Activated CD4-positive, alpha-beta memory T cell treated with anti-CD3 and anti-CD28 coated beads, Interleukin-2, amount 10 ng/mL, durations not matched to agents 7 days and 5 days (primary cell): ENCODE results near the gene UST. TPM values are rescaled to one million over a fixed set of nuclear protein-coding genes. Genes with fewer than 3 reads are reported as not detected.
"Not testable (repeated sequence)": the region's sequence is repeated elsewhere in the genome, so short reads cannot be mapped to it uniquely, and the experiment has no call there.

Experiments used
- CTCF ChIA-PET: fragments of 350-600 bp; sonication (Branson Sonifier 250); formaldehyde crosslinking; loops from one replicate; lab custom pipeline; 2021; ENCODE audit warnings: antibody characterized with exemption, inconsistent platforms; lab: Charles Lee
- POLR2A ChIA-PET: fragments of 350-600 bp; sonication (Branson Sonifier 250); formaldehyde crosslinking; loops from one replicate; lab custom pipeline; 2021; ENCODE audit warnings: antibody characterized with exemption; lab: Charles Lee
- DNase-seq: peaks from one replicate; pipeline ENCODE4 v3.0.0-alpha.2; 2020
- H3K27ac Mint-ChIP-seq: one replicate; pipeline ENCODE4 v1.8.0; 2021; ENCODE audit warnings: mild to moderate bottlenecking, mixed read lengths
- H3K27me3 Mint-ChIP-seq: one replicate; pipeline ENCODE4 v1.8.0; 2021; ENCODE audit warnings: mixed read lengths
- H3K36me3 Mint-ChIP-seq: one replicate; pipeline ENCODE4 v1.8.0; 2021; ENCODE audit warnings: low read depth, mixed read lengths
- H3K4me1 Mint-ChIP-seq: one replicate; pipeline ENCODE4 v1.8.0; 2021; ENCODE audit warnings: mixed read lengths
- H3K4me3 Mint-ChIP-seq: one replicate; pipeline ENCODE4 v1.8.0; 2021; ENCODE audit warnings: mild to moderate bottlenecking, mixed read lengths
- H3K9me3 Mint-ChIP-seq: one replicate; pipeline ENCODE4 v1.8.0; 2021; ENCODE audit warnings: mixed read lengths
- total RNA-seq, 2 experiments: library from RNA; stranded (reverse); gene quantifications; one replicate each; pipeline ENCODE4 v1.2.3, GENCODE V29; 2021

UST gene
- total RNA-seq, 2 experiments from 2014 or later: 0.80 to 0.93 TPM

GRCh38 chr6:148857798-148858390 lies 111.1 kb downstream of the UST start:
- no peak overlapping the region for H3K4me3 Mint-ChIP-seq
- H3K9me3 Mint-ChIP-seq: peaks cover 2% of the 10 kb centered on the region
- H3K4me1 Mint-ChIP-seq: peaks cover 5% of the 10 kb centered on the region

GRCh38 chr6:148864132-148864531 lies 117.3 kb downstream of the UST start:
- POLR2A ChIA-PET, H3K36me3 Mint-ChIP-seq, DNase-seq, H3K27me3 Mint-ChIP-seq, CTCF ChIA-PET, H3K27ac Mint-ChIP-seq, H3K9me3 Mint-ChIP-seq, H3K4me3 Mint-ChIP-seq: not testable (repeated sequence)
- peaks cover 20% of the 10 kb centered on the region for H3K4me1 Mint-ChIP-seq

More at GRCh38 chr6:148857798-148858390, 111.1 kb downstream of the UST start:
- Mint-ChIP-seq H3K27me3 (peaks cover 2% of the 10 kb centered on the region), H3K27ac (no peak overlapping the region), H3K36me3 (peaks cover 4% of the 10 kb centered on the region)
- POLR2A ChIA-PET: no interaction called here
- no peak for DNase-seq
- CTCF ChIA-PET: interaction anchor here (1.3 kb wide), 1 partner anchor 17 kb away, joined by 5 read pairs; no protein-coding TSS in a partner anchor

GRCh38 chr6:148864941-148865340 lies 118.1 kb downstream of the UST start:
- peaks cover 20% of the 10 kb centered on the region for H3K4me1 Mint-ChIP-seq
- peaks cover 3% of the 10 kb centered on the region for H3K9me3 Mint-ChIP-seq
- H3K27me3 Mint-ChIP-seq: peaks cover 2% of the 10 kb centered on the region
- no peak overlapping the region for H3K27ac Mint-ChIP-seq
- peaks cover 4% of the 10 kb centered on the region for H3K36me3 Mint-ChIP-seq
- ChIA-PET POLR2A (no interaction called here), CTCF (interaction anchor here (0.9 kb wide), 1 partner anchor 308 kb away, joined by 3 read pairs; no protein-coding TSS in a partner anchor)
- H3K4me3 Mint-ChIP-seq: no peak overlapping the region
- no peak for DNase-seq

- DNase-seq: no peak
- Mint-ChIP-seq H3K27ac (no peak overlapping the region), H3K4me3 (no peak overlapping the region), H3K27me3 (no peaks in the 10 kb centered on the region), H3K36me3 (peaks cover 4% of the 10 kb centered on the region), H3K4me1 (peaks cover 20% of the 10 kb centered on the region), H3K9me3 (peaks cover 2% of the 10 kb centered on the region)
- ChIA-PET CTCF (no interaction called here), POLR2A (interaction anchor here (1.1 kb wide), 1 partner anchor 10 kb away, joined by 3 read pairs; no protein-coding TSS in a partner anchor)
Measured at GRCh38 chr6:148866657-148867268, 119.9 kb downstream of the UST start.

- ChIA-PET CTCF (no interaction called here), POLR2A (interaction anchor here (1.1 kb wide), 1 partner anchor 11 kb away, joined by 3 read pairs; no protein-coding TSS in a partner anchor)
- peaks cover 20% of the 10 kb centered on the region for H3K4me1 Mint-ChIP-seq
- H3K27ac Mint-ChIP-seq: no peak overlapping the region
- H3K36me3 Mint-ChIP-seq: no peaks in the 10 kb centered on the region
- no peaks in the 10 kb centered on the region for H3K27me3 Mint-ChIP-seq
- H3K4me3 Mint-ChIP-seq: no peak overlapping the region
- no peak for DNase-seq
- peaks cover 2% of the 10 kb centered on the region for H3K9me3 Mint-ChIP-seq
Measured at GRCh38 chr6:148867862-148868261, 121.0 kb downstream of the UST start.

GRCh38 chr6:148868314-148868713 lies 121.5 kb downstream of the UST start:
- peaks cover 20% of the 10 kb centered on the region for H3K4me1 Mint-ChIP-seq
- ChIA-PET POLR2A (interaction anchor here (0.6 kb wide), 1 partner anchor 164 kb away, joined by 3 read pairs; no protein-coding TSS in a partner anchor), CTCF (no interaction called here)
- DNase-seq: no peak
- H3K27me3 Mint-ChIP-seq: no peaks in the 10 kb centered on the region
- no peak overlapping the region for H3K27ac Mint-ChIP-seq
- no peak overlapping the region for H3K4me3 Mint-ChIP-seq
- H3K36me3 Mint-ChIP-seq: no peaks in the 10 kb centered on the region
- no peaks in the 10 kb centered on the region for H3K9me3 Mint-ChIP-seq

GRCh38 chr6:148868901-148869300 lies 122.1 kb downstream of the UST start:
- no peak for DNase-seq
- Mint-ChIP-seq H3K27me3 (no peaks in the 10 kb centered on the region), H3K36me3 (no peaks in the 10 kb centered on the region), H3K27ac (no peak overlapping the region), H3K9me3 (no peaks in the 10 kb centered on the region), H3K4me1 (peaks cover 20% of the 10 kb centered on the region), H3K4me3 (no peak overlapping the region)
- ChIA-PET POLR2A (no interaction called here), CTCF (no interaction called here)

GRCh38 chr6:148869585-148869984 lies 122.8 kb downstream of the UST start:
- H3K36me3 Mint-ChIP-seq: no peaks in the 10 kb centered on the region
- H3K9me3 Mint-ChIP-seq: no peaks in the 10 kb centered on the region
- peaks cover 16% of the 10 kb centered on the region for H3K4me1 Mint-ChIP-seq
- POLR2A ChIA-PET: no interaction called here
- CTCF ChIA-PET: no interaction called here
- DNase-seq: no peak
- no peak overlapping the region for H3K4me3 Mint-ChIP-seq
- H3K27ac Mint-ChIP-seq: no peak overlapping the region
- H3K27me3 Mint-ChIP-seq: no peaks in the 10 kb centered on the region

- POLR2A ChIA-PET: no interaction called here
- no peak for DNase-seq
- peaks cover 9% of the 10 kb centered on the region for H3K4me1 Mint-ChIP-seq
- no peaks in the 10 kb centered on the region for H3K27me3 Mint-ChIP-seq
- no peaks in the 10 kb centered on the region for H3K9me3 Mint-ChIP-seq
- H3K27ac Mint-ChIP-seq: no peak overlapping the region
- CTCF ChIA-PET: no interaction called here
- H3K4me3 Mint-ChIP-seq: no peak overlapping the region
- no peaks in the 10 kb centered on the region for H3K36me3 Mint-ChIP-seq
Measured at GRCh38 chr6:148873154-148873553, 126.3 kb downstream of the UST start.

- CTCF ChIA-PET: interaction anchor here (1.5 kb wide), 1 partner anchor 93 kb away, joined by 3 read pairs; no protein-coding TSS in a partner anchor
Measured at GRCh38 chr6:148873868-148874267, 127.0 kb downstream of the UST start.

GRCh38 chr6:148874698-148875293 lies 128.0 kb downstream of the UST start:
- no peak for DNase-seq
- CTCF ChIA-PET: interaction anchor here (1.5 kb wide), 1 partner anchor 94 kb away, joined by 3 read pairs; no protein-coding TSS in a partner anchor
- no peaks in the 10 kb centered on the region for H3K9me3 Mint-ChIP-seq
- no peaks in the 10 kb centered on the region for H3K4me1 Mint-ChIP-seq
- no peak overlapping the region for H3K4me3 Mint-ChIP-seq
- POLR2A ChIA-PET: no interaction called here
- no peak overlapping the region for H3K27ac Mint-ChIP-seq
- H3K27me3 Mint-ChIP-seq: no peaks in the 10 kb centered on the region
- H3K36me3 Mint-ChIP-seq: no peaks in the 10 kb centered on the region

More at GRCh38 chr6:148873868-148874267, 127.0 kb downstream of the UST start:
- POLR2A ChIA-PET: no interaction called here
- DNase-seq: no peak
- no peaks in the 10 kb centered on the region for H3K27me3 Mint-ChIP-seq
- peaks cover 3% of the 10 kb centered on the region for H3K4me1 Mint-ChIP-seq
- H3K4me3 Mint-ChIP-seq: no peak overlapping the region
- H3K27ac Mint-ChIP-seq: no peak overlapping the region
- no peaks in the 10 kb centered on the region for H3K9me3 Mint-ChIP-seq
- H3K36me3 Mint-ChIP-seq: no peaks in the 10 kb centered on the region

- ChIA-PET CTCF (no interaction called here), POLR2A (no interaction called here)
- H3K27me3 Mint-ChIP-seq: no peaks in the 10 kb centered on the region
Measured at GRCh38 chr6:148878683-148879082, 131.9 kb downstream of the UST start.

GRCh38 chr6:148880742-148881141 lies 133.9 kb downstream of the UST start:
- H3K4me1 Mint-ChIP-seq, H3K4me3 Mint-ChIP-seq, H3K36me3 Mint-ChIP-seq, DNase-seq, CTCF ChIA-PET, H3K27me3 Mint-ChIP-seq, H3K27ac Mint-ChIP-seq, H3K9me3 Mint-ChIP-seq, POLR2A ChIA-PET: not testable (repeated sequence)

More at GRCh38 chr6:148878683-148879082, 131.9 kb downstream of the UST start:
- no peak for DNase-seq
- Mint-ChIP-seq H3K27ac (no peak overlapping the region), H3K9me3 (no peaks in the 10 kb centered on the region), H3K36me3 (no peaks in the 10 kb centered on the region), H3K4me3 (no peak overlapping the region), H3K4me1 (no peaks in the 10 kb centered on the region)
